Transverse colon (tissue), 4 donors: ENCODE measurements around the gene STK10. TPM values are rescaled to one million over a fixed set of nuclear protein-coding genes. Genes with fewer than 3 reads are reported as not detected.

Experiments
- DNase-seq: peaks from one replicate; pipeline ENCODE4 v3.0.0-alpha.2; 2019
- H3K27ac ChIP-seq, 4 donors: fragments of 200-600 bp; sonication (generic); 2 replicates each; pipeline ENCODE4 v1.5.1; 2016 to 2018; ENCODE audit warnings: inconsistent platforms in 4 of 4
- H3K27me3 ChIP-seq: fragments of 200-600 bp; sonication (generic); 2 replicates; pipeline ENCODE4 v1.5.1; 2017; ENCODE audit warnings: inconsistent platforms
- H3K36me3 ChIP-seq, 4 donors: fragments of 200-600 bp; sonication (generic); 2 replicates each; pipeline ENCODE4 v1.5.1; 2017 to 2019; ENCODE audit warnings: inconsistent platforms in 4 of 4
- H3K4me1 ChIP-seq, 4 donors: fragments of 200-600 bp; sonication (generic); 2 replicates each; pipeline ENCODE4 v1.5.1; 2017 to 2020; ENCODE audit warnings: inconsistent platforms in 4 of 4
- H3K4me3 ChIP-seq, 4 donors: fragments of 200-600 bp; sonication (generic); 1 replicate in 1 of 4; 2 replicates in 3 of 4; pipeline versions ENCODE4 v1.5.1 to v1.6.1; 2017 to 2019; ENCODE audit warnings: inconsistent platforms in 4 of 4
- H3K9me3 ChIP-seq, 2 donors: fragments of 200-600 bp; sonication (generic); 2 replicates each; pipeline ENCODE4 v1.5.1; 2017 to 2019; ENCODE audit warnings: inconsistent platforms in 2 of 2
- EP300 ChIP-seq: sonication (generic); formaldehyde crosslinking; IDR thresholded peaks from one replicate; pipeline ENCODE4 v1.6.1; 2017; ENCODE audit warnings: antibody characterized with exemption, low read depth
- POLR2A ChIP-seq: fragments of 450-650 bp; IDR thresholded peaks from one replicate; pipeline ENCODE4 v1.6.1; 2016; ENCODE audit warnings: antibody characterized with exemption, mild to moderate bottlenecking, moderate library complexity
- POLR2AphosphoS5 ChIP-seq, 3 donors: sonication (generic); formaldehyde crosslinking; IDR thresholded peaks; one replicate each; pipeline ENCODE4 v1.6.1; 2016; ENCODE audit warnings: antibody characterized with exemption in 3 of 3
- WGBS, 2 donors: methylation state at CpG; one replicate each; pipeline ENCODE4 v1.1.5; 2018; ENCODE audit warnings: low coverage in 1 of 2; 5-methylcytosine and 5-hydroxymethylcytosine counted together
- in situ Hi-C, 4 donors: fragments of 200-750 bp; cut with MboI; loops; one replicate each; pipeline versions ENCODE4 v1.15.0 to v1.15.1; 2017; ENCODE audit warnings: low sequenced_read_pairs in 3 of 4, low pct_ligation_motif_present in 1 of 4, low pct_unique_long_range_greater_than_20kb in 1 of 4
- intact Hi-C: fragments of 100-400 bp; cut with DNase I; formaldehyde crosslinking; loops from one replicate; pipeline ENCODE4 v1.15.1; 2023; ENCODE audit warnings: low total_unique reads
- total RNA-seq, 4 donors: library from RNA; depleted of rRNA; stranded (reverse); fragments of >200 nt; gene quantifications; one replicate each; pipeline ENCODE4 v1.1.0, GENCODE V29; 2016
- TF ChIP-seq, protein P1 (sequence below), 5 experiments: fragments of 200-600 bp in 3 of 5; fragments of 450-650 bp in 2 of 5; sonication (generic) in 3 of 5; IDR thresholded peaks; 1 replicate in 2 of 5; 2 replicates in 3 of 5; pipeline ENCODE4 v1.5.1; 2016 to 2017; ENCODE audit warnings: antibody characterized with exemption in 5 of 5, inconsistent platforms in 3 of 5, mild to moderate bottlenecking in 2 of 5, moderate library complexity in 1 of 5

The STK10 gene
- total RNA-seq, 4 donors from 2014 or later: 21.2 to 207 (median 49.3) TPM

DNA sequence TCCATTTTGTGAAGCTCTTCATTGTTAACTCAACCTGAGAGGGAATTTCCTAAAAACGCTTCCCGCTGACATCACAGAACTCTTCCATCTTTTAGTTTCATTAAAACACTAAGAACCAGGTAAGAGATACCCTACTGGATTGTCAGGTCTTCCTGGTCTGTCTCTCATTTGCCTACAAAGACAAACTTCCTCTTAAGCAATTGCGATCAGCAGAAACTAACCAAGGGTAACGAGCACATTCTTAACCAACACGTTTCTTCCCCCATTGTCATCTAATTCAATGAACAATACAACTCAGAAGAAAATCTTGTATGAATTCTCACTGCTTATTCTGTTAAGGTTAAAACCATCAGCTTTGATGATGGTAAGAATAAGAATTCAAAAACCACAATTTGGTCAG, 188.1 kb downstream of the STK10 start:
- no peaks in the 10 kb centered on the region for H3K27me3 ChIP-seq
- intact Hi-C loops (no loop called here), in situ Hi-C loops (no loop called here)
- no peaks in the 10 kb centered on the region for H3K36me3 ChIP-seq
- no peaks in the 10 kb centered on the region for H3K9me3 ChIP-seq
- TF ChIP-seq POLR2AphosphoS5 (IDR thresholded peaks at IDR 0.05): no peak
- TF ChIP-seq, protein P1, sequence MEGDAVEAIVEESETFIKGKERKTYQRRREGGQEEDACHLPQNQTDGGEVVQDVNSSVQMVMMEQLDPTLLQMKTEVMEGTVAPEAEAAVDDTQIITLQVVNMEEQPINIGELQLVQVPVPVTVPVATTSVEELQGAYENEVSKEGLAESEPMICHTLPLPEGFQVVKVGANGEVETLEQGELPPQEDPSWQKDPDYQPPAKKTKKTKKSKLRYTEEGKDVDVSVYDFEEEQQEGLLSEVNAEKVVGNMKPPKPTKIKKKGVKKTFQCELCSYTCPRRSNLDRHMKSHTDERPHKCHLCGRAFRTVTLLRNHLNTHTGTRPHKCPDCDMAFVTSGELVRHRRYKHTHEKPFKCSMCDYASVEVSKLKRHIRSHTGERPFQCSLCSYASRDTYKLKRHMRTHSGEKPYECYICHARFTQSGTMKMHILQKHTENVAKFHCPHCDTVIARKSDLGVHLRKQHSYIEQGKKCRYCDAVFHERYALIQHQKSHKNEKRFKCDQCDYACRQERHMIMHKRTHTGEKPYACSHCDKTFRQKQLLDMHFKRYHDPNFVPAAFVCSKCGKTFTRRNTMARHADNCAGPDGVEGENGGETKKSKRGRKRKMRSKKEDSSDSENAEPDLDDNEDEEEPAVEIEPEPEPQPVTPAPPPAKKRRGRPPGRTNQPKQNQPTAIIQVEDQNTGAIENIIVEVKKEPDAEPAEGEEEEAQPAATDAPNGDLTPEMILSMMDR (IDR thresholded peaks at IDR 0.05): no peak
- no peak for TF ChIP-seq POLR2A
- no peak for TF ChIP-seq EP300
- no peak for DNase-seq
- H3K4me1 ChIP-seq: peaks cover 17 to 85% (median 29%) of the 10 kb centered on the region in 4 donors
- H3K4me3 ChIP-seq: no peak overlapping the region
- no peak overlapping the region for H3K27ac ChIP-seq
- 76 to 100% methylated on average over 2 to 5 of the region's 5 CpGs for WGBS, 2 donors

DNA sequence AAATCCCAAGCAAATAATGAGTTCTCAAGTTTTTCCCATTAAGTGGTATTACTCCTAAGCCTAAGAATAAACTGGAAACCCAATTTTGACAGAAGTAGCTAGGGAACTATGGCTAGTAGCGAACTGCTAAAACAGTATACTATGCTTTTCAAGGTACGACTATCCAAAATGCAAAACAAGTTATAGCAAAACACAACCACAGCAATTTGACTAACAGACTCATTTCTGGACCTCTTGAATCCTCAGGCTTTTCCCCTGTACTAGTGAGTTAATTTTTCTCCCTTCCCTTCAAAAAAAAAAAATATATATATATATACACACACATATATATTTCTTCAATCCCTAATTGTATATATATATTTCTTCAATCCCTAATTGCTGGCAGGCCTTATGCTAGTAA, 188.9 kb downstream of the STK10 start:
- H3K9me3 ChIP-seq: no peaks in the 10 kb centered on the region
- no peak overlapping the region for H3K27ac ChIP-seq
- no peaks in the 10 kb centered on the region for H3K36me3 ChIP-seq
- H3K27me3 ChIP-seq: no peaks in the 10 kb centered on the region
- TF ChIP-seq POLR2A (no peak), EP300 (no peak), POLR2AphosphoS5 (IDR thresholded peaks at IDR 0.05) (no peak)
- TF ChIP-seq, protein P1 (IDR thresholded peaks at IDR 0.05): no peak
- in situ Hi-C loops: no loop called here
- no peak for DNase-seq
- intact Hi-C loops: no loop called here
- 67 to 78% methylated on average over 2 of the region's 2 CpGs for WGBS, 2 donors
- no peak overlapping the region for H3K4me3 ChIP-seq
- peaks cover 12 to 79% (median 21%) of the 10 kb centered on the region in 4 donors for H3K4me1 ChIP-seq

DNA sequence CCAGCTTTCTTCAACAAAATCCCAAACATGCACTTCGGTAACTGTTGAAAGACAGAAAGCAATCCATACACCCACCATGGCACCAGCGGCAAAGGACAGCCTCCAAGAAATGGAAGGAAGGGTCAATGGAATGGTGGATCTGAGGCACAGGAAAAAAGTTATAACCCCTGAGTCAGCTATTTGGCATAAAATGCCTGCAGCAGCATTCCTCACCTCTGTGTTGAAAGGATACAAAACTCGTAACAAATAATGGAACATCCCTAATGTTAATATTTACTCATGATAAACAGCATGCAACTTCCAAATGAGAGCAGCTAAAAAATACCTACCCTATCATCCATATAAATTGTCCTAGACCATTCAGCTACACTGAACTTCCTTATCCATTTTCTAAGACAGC, 191.0 kb downstream of the STK10 start:
- Histone ChIP-seq H3K9me3 (no peaks in the 10 kb centered on the region), H3K36me3 (no peaks in the 10 kb centered on the region), H3K4me3 (no peak overlapping the region), H3K27ac (no peak overlapping the region), H3K4me1 (peaks cover 5 to 58% (median 8%) of the 10 kb centered on the region in 4 donors), H3K27me3 (no peaks in the 10 kb centered on the region)
- intact Hi-C loops: no loop called here
- 83% methylated on average over 3 of the region's 3 CpGs for WGBS, 2 donors
- DNase-seq: no peak
- TF ChIP-seq POLR2AphosphoS5 (IDR thresholded peaks at IDR 0.05) (no peak), POLR2A (no peak), EP300 (no peak)
- TF ChIP-seq, protein P1 (IDR thresholded peaks at IDR 0.05): no peak
- in situ Hi-C loops: no loop called here

DNA sequence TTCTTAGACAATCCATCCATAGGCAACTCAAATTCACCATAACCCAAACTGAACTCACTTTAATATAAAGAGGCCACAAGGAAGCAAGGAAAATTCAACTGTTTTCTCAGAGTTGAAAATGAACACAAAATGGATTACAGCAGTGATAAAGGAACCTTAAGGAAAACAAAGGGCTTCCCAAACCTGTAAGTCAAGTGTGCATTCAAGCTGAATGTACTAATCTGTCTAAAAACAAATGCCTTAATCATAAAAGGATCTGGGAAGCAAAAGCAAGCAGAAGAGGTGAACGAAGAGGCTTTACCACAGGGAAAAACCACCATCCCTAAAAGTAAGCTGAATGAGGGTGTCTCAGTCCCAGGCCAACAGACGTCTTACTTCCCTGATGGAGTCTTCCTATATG, 195.2 kb downstream of the STK10 start:
- H3K4me3 ChIP-seq: no peak overlapping the region
- no peaks in the 10 kb centered on the region for H3K27me3 ChIP-seq
- in situ Hi-C loops: no loop called here
- DNase-seq: no peak
- intact Hi-C loops: no loop called here
- no peaks in the 10 kb centered on the region for H3K36me3 ChIP-seq
- H3K4me1 ChIP-seq: peaks cover 0 to 38% (median 4%) of the 10 kb centered on the region in 4 donors
- H3K9me3 ChIP-seq: no peaks in the 10 kb centered on the region
- TF ChIP-seq EP300: no peak
- TF ChIP-seq, protein P1 (IDR thresholded peaks at IDR 0.05): no peak
- no peak for TF ChIP-seq POLR2A
- TF ChIP-seq POLR2AphosphoS5 (IDR thresholded peaks at IDR 0.05): no peak
- H3K27ac ChIP-seq: no peak overlapping the region
- 86 to 89% methylated on average over 2 of the region's 2 CpGs for WGBS, 2 donors
